Measurements from ENCODE around the gene KCTD3.
A peak's percentile ranks its signal among the peaks of the same experiment; 100 is the strongest.

Gene KCTD3

GRCh38 chr1:215606564-215607168, 39.6 kb downstream of the KCTD3 start:
- peak; percentile 13 to 51 for DNase-seq

- DNase-seq: no peak
Observed at GRCh38 chr1:215607412-215607811, 40.3 kb downstream of the KCTD3 start.

DNA sequence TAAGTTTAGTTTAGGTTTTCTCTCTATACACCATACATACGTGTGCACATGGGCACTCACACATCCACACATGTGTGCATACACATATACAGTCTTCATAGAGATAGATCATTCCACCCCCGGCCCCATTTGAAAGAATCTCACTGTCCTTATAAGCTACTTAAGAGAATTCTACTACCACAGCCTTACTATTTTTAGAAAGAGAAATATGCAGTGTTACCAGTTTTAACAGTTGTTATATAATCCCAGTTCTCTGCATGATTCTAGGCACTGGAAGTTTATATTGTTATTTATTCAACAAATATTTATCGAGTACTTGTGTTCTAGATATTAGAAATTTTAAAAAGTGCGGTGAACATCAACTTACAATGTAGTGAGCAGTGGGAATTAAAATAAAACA, 41.5 kb downstream of the KCTD3 start:
- no peak for DNase-seq

DNA sequence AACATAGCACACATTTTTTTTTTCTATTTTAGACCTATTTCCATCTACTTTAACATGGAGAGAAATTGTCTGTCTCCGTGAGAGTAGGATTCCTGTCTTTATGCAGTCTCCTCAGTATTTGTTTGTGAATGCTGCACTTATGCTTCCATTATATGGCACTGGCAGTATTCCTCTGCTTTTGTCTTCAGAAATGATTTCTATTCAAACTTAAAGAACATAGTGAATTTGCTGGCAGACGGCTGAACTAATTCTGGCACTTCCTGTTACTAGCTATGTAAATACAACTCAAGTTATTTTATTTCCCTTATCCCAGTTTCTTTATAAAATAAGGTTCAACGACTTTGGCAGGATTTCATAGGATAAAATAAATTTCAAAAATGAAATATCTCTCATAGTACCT, 45.3 kb downstream of the KCTD3 start:
- DNase-seq: no peak

DNA sequence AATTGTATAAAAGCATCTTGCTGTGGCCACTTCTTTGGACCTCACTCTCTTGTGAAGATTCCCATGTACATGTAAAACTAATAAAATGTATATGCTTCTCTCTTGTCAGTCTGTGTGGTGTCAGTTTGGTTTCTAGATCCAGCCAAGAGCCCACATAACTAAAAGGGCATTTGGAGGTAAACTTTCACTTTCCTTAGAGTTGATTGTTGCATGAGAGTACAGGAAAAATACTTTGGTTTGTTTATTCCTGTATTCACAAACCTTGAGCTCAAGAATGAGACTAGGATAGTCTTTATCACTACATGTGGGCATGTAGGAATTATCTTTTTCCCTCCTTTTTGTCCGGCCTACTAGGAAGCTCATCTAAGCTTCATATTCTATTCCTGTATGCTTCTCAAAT, 50.9 kb downstream of the KCTD3 start:
- no peak for DNase-seq

GRCh38 chr1:215623162-215623561, 56.1 kb downstream of the KCTD3 start:
- DNase-seq: no peak

DNA sequence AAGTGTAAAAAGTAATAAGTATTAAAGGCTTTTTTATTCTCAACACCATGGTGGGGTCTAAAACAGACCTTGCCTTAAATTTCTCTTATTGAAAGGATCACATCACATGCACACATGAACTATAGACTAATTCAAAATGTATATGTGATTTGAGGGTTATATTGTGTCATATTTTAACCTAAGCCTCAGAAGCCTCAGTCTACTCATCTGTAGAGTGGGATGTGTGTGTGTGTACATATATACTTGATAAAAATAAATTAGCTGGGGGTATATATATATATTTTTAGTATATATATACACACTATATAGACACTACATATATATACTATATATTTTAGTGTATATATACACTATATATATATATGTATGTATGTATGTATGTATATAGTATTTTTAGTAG, 58.8 kb downstream of the KCTD3 start:
- DNase-seq: no peak

DNA sequence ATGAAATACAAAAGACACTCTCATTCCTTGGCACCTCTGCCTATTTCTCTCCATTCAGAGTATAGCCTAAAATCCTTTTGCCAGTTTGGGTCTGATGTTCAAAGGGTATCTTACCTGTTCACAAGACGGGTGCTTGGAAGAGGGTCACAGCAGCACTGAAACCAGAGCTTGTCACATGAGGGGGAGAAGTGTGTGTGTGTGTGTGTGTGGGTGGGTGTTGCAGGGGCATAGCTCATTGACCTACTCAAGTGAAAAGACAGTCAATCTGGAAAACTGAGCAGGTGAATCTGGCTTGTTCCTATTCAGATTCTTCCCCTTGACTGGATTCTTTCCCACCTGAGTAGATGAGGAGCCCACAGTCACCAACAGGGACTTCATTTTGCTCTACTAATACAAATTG, 63.9 kb downstream of the KCTD3 start:
- no peak for DNase-seq

- no peak for DNase-seq
Observed at GRCh38 chr1:215631489-215631888, 64.4 kb downstream of the KCTD3 start.

- no peak for DNase-seq
Observed at GRCh38 chr1:215635827-215636226, 68.7 kb downstream of the KCTD3 start.

- DNase-seq: peak in 1 of 2 experiments; percentile 20
Observed at GRCh38 chr1:215636258-215636965, 69.3 kb downstream of the KCTD3 start.

DNA sequence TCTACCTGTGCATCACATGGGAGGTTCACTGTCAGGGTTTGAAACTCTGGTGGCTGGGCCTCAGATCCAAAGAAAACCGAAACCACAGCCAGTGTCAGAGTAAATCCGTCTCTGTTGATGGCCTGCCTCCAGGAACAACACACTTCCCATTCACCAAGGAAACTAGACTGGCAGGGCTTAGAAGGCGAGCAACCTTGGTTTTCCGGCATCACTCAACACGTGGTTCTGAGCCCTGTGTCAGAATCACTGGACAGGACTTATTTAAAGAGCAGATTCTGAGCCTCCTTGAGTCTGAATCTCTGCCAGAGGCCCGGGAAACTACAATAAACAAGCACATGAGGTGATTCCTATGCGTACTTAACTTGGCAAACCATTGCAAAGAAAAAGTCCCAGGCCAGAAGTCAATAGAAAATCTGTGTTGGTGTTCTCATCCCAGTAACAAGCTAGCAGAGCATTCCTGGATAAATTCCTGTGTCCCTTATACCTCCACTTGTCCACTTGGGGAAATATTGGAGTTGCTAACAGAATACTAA, 70.0 kb downstream of the KCTD3 start:
- no peak for DNase-seq

- DNase-seq: no peak
Observed at GRCh38 chr1:215640429-215641148, 73.5 kb downstream of the KCTD3 start.

DNA sequence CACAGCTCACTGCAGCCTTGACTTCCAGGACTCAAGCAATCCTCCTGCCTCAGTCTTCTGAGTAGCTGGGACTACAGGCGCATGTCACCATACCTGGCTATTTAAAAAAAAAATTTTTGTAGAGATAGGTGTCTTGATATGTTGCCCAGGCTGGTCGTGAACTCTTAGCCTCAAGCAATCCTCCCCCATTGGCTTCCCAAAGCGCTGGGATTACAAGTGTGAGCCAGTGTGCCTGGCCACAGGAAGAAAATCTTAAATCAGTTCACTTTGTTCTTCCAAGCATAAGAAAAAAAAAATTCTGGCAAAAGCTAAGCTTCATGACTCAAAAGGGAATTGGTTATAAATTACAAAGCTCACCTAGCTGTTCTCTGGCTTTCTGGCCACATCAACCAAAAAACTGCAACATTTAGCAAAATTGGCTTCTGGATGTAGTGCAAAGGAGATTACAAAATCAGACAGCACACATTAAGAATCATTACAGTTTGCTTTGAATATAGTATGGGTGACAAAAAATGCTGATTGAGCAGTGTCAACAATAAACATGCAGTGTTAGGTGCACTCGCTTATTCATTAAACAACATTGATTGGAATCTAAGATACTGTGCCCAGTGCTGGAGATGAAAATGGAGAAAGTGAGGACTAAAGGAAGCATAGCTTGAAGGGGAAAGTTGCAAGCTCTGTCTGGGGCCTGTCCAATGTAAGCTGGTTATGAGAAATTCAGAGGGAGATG, 76.7 kb downstream of the KCTD3 start:
- DNase-seq: no peak

DNA sequence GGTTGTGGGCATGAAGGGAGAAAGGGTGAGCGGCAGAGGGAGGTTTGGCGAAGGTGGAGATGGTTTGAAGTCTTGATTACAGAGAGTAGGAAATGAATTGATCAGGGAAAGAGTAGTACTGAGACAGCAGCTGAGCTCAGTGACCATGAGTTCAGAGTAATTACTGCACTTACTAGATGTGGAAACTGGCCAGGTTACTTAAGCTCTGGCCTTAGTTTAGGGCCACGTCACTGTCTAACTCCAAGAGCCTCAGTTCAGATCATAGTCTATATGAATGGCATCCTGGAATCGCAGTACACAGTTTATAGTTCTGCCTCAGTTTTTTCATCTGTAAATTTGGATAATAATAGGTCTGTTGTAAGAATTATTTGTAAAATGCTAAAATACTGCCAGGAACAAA, 78.1 kb downstream of the KCTD3 start:
- no peak for DNase-seq

GRCh38 chr1:215645861-215646260, 78.8 kb downstream of the KCTD3 start:
- DNase-seq: no peak

DNA sequence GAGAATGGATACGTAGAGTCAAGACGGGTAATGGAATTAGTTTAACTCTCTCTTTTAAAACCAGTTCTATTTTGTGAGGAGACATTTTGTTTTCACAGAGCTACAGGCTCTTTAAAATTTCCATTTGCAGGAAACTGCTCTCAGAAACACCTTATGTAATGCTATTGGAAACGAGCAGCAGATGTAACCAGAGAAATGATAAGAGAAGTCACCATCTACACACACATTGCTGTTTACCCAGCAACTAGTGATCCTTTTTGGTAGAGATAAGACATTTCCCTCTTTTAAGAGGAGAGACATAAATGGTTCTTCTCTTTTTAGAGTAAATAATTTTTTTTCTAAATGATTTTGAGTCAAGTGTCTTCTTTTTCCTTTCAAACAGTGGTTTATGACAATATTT, 80.6 kb downstream of the KCTD3 start:
- no peak for DNase-seq

- no peak for DNase-seq
Observed at GRCh38 chr1:215648957-215649356, 81.9 kb downstream of the KCTD3 start.

- no peak for DNase-seq
Observed at GRCh38 chr1:215650446-215651149, 83.5 kb downstream of the KCTD3 start.

GRCh38 chr1:215651867-215652266, 84.8 kb downstream of the KCTD3 start:
- no peak for DNase-seq

DNA sequence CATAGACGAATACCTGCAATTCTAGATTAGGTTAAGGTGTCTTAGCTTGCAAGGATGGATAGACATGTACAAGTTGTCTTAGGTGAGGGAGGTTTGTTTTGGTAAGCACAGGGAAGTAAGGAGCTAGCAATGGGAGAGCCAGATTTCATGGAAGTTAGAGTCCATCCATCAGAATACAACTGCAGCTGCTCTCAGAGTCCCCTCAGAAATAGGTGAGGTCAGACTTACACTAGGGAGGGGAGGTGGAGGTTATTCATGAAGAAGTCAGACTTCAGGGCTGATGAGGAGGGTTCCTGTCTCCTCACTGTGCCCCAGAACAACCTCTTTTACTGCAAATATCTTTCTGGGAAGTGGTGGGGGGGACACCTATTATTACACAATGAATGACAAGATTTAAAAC, 85.3 kb downstream of the KCTD3 start:
- DNase-seq: no peak

- no peak for DNase-seq
Observed at GRCh38 chr1:215657047-215657446, 89.9 kb downstream of the KCTD3 start.

GRCh38 chr1:215660259-215660658, 93.2 kb downstream of the KCTD3 start:
- no peak for DNase-seq
